MM.1S (cell line): Measurements from ENCODE around the gene FHIT.

Source experiments
- DNase-seq: peaks from one replicate; pipeline ENCODE4 v3.0.0-alpha.2; 2015
- H2AFZ ChIP-seq: fragments of 300-600 bp; sonication (generic); 2 replicates; pipeline ENCODE4 v1.6.0; 2016; ENCODE audit warnings: antibody characterized with exemption, low read length
- H3F3A ChIP-seq: fragments of 300-600 bp; sonication (generic); 2 replicates; pipeline ENCODE4 v1.6.1; 2016; ENCODE audit warnings: mild to moderate bottlenecking, antibody characterized with exemption, low read length, moderate library complexity, mixed read lengths; ENCODE audit not compliant: insufficient read depth
- H3K27ac ChIP-seq: fragments of 300-600 bp; sonication (generic); 2 replicates; pipeline ENCODE4 v1.5.1; 2016; ENCODE audit warnings: mild to moderate bottlenecking, low read length
- H3K27me3 ChIP-seq: fragments of 300-600 bp; sonication (generic); replicated peaks from 2 replicates; pipeline ENCODE4 v1.6.0; 2016; ENCODE audit warnings: low read length; ENCODE audit not compliant: insufficient read depth
- H3K36me3 ChIP-seq: fragments of 300-600 bp; sonication (generic); replicated peaks from 2 replicates; pipeline ENCODE4 v1.6.1; 2016; ENCODE audit warnings: mild to moderate bottlenecking, low read length, mixed read lengths; ENCODE audit not compliant: insufficient read depth
- H3K4me1 ChIP-seq: fragments of 300-600 bp; sonication (generic); 2 replicates; pipeline ENCODE4 v1.6.1; 2016; ENCODE audit warnings: low read length, mixed read lengths
- H3K4me2 ChIP-seq: fragments of 300-600 bp; sonication (generic); 2 replicates; pipeline ENCODE4 v1.6.0; 2016; ENCODE audit warnings: low read depth, low read length
- H3K4me3 ChIP-seq: fragments of 300-600 bp; sonication (generic); 2 replicates; pipeline ENCODE4 v1.5.1; 2016; ENCODE audit warnings: low read length, mixed read lengths
- H3K79me2 ChIP-seq: fragments of 300-600 bp; sonication (generic); 2 replicates; pipeline ENCODE4 v1.6.1; 2016; ENCODE audit warnings: mixed run types, low read length, mixed read lengths
- H3K9ac ChIP-seq: fragments of 300-600 bp; sonication (generic); 2 replicates; pipeline ENCODE4 v1.6.1; 2016; ENCODE audit warnings: low read length, mixed read lengths
- H3K9me2 ChIP-seq: fragments of 300-600 bp; sonication (generic); replicated peaks from 2 replicates; pipeline ENCODE4 v1.6.1; 2016; ENCODE audit warnings: mild to moderate bottlenecking, low read length, mixed read lengths; ENCODE audit not compliant: insufficient read depth
- H3K9me3 ChIP-seq: fragments of 300-600 bp; sonication (generic); replicated peaks from 2 replicates; pipeline ENCODE4 v1.6.1; 2016; ENCODE audit warnings: mild to moderate bottlenecking, low read length, mixed read lengths; ENCODE audit not compliant: insufficient read depth
- H4K20me1 ChIP-seq: fragments of 300-600 bp; sonication (generic); 2 replicates; pipeline ENCODE4 v1.6.1; 2016; ENCODE audit warnings: mild to moderate bottlenecking, low read length, moderate library complexity, mixed read lengths; ENCODE audit not compliant: insufficient read depth
- EZH2 ChIP-seq: fragments of 300-600 bp; sonication (generic); optimal IDR thresholded peaks from 2 replicates; pipeline ENCODE3; 2017; ENCODE audit warnings: low read depth, mild to moderate bottlenecking, antibody characterized with exemption, low read length, mixed read lengths
- EZH2phosphoT487 ChIP-seq: fragments of 300-600 bp; sonication (generic); IDR thresholded peaks from 2 replicates; pipeline ENCODE4 v1.6.1; 2018; ENCODE audit warnings: antibody characterized with exemption, low read length
- TF ChIP-seq, protein P1 (sequence below): fragments of 300-600 bp; sonication (generic); IDR thresholded peaks from 2 replicates; pipeline ENCODE4 v1.5.1; 2016; ENCODE audit warnings: antibody characterized with exemption, low read length, mixed read lengths

FHIT gene

DNA sequence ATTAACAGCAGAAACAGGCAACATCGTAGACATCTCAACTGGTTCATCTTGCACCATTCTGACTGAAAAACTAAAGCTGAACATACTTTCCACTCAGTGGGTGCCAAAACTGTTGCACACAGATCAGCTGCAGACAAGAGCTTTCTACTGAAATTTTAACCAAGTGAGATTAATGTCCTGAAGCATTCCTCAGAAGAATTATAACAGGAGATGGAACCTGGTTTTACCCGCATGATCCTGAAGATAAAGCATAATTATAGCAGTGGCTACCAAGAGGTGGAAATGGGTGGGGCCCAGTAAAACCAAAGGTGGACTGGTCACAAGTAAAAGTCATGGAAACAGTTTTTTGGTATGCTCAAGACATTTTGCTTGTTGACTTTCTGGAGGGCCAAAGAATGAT, 858.8 kb downstream of the FHIT start:
- H3K9ac ChIP-seq = no peak overlapping the region
- no peaks in the 10 kb centered on the region for H3K9me2 ChIP-seq
- no peak overlapping the region for H2AFZ ChIP-seq
- no peaks in the 10 kb centered on the region for H3F3A ChIP-seq
- H3K27ac ChIP-seq = no peak overlapping the region
- TF ChIP-seq EZH2phosphoT487 (no peak), EZH2 (no peak)
- TF ChIP-seq, protein P1, sequence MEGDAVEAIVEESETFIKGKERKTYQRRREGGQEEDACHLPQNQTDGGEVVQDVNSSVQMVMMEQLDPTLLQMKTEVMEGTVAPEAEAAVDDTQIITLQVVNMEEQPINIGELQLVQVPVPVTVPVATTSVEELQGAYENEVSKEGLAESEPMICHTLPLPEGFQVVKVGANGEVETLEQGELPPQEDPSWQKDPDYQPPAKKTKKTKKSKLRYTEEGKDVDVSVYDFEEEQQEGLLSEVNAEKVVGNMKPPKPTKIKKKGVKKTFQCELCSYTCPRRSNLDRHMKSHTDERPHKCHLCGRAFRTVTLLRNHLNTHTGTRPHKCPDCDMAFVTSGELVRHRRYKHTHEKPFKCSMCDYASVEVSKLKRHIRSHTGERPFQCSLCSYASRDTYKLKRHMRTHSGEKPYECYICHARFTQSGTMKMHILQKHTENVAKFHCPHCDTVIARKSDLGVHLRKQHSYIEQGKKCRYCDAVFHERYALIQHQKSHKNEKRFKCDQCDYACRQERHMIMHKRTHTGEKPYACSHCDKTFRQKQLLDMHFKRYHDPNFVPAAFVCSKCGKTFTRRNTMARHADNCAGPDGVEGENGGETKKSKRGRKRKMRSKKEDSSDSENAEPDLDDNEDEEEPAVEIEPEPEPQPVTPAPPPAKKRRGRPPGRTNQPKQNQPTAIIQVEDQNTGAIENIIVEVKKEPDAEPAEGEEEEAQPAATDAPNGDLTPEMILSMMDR = no peak
- no peak for DNase-seq
- H3K4me2 ChIP-seq = no peak overlapping the region
- H4K20me1 ChIP-seq = no peaks in the 10 kb centered on the region
- H3K9me3 ChIP-seq = no peaks in the 10 kb centered on the region
- H3K4me1 ChIP-seq = no peaks in the 10 kb centered on the region
- no peak overlapping the region for H3K4me3 ChIP-seq
- no peaks in the 10 kb centered on the region for H3K36me3 ChIP-seq
- H3K27me3 ChIP-seq = no peaks in the 10 kb centered on the region
- H3K79me2 ChIP-seq = no peaks in the 10 kb centered on the region

DNA sequence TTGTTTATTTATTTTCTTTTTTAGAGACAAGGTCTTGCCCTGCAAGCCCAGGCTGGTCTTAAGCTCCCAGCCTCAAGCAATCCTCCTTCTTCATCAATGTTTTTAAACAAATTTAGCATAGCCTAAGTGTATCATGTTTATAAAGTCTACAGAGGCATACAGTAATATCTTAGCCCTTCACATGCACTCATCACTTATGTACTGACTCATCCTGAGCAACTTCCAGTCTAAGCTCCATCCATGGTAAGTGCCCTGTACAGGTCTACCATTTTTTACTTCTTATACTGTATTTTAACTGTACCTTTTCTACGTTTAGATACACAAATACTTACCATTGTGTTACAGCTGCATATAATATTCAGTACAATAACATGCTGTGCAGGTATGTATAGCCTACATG, 860.0 kb downstream of the FHIT start:
- Histone ChIP-seq H3K9me3 (no peaks in the 10 kb centered on the region), H3K4me2 (no peak overlapping the region), H2AFZ (no peak overlapping the region), H3K9ac (no peak overlapping the region), H3K4me1 (no peaks in the 10 kb centered on the region), H3K4me3 (no peak overlapping the region), H3K27me3 (no peaks in the 10 kb centered on the region), H4K20me1 (no peaks in the 10 kb centered on the region), H3K9me2 (no peaks in the 10 kb centered on the region), H3K79me2 (no peaks in the 10 kb centered on the region), H3K36me3 (no peaks in the 10 kb centered on the region), H3F3A (no peaks in the 10 kb centered on the region), H3K27ac (no peak overlapping the region)
- TF ChIP-seq, protein P1 = no peak
- TF ChIP-seq EZH2phosphoT487 = no peak
- no peak for TF ChIP-seq EZH2
- no peak for DNase-seq

DNA sequence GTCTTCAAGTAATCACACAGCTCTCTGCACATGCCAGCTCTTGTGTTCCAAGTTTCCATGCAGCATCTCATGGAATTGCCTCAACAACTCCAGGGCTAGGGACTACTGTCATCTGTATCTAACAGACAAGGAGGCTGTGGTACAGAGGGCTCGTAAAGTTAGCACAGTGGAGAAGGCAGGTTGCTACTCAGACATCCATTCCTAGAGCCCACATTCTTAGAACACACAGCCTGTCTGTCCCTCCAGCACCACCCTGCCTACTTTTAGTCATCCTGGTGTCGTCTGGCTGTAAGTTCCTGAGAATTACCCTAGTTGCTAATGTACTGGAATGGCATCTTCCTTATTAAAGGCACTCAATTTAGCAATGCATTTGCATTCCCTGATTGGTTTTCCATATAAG, 862.5 kb downstream of the FHIT start:
- H3K36me3 ChIP-seq = no peaks in the 10 kb centered on the region
- no peaks in the 10 kb centered on the region for H3K4me1 ChIP-seq
- no peak overlapping the region for H2AFZ ChIP-seq
- no peaks in the 10 kb centered on the region for H3F3A ChIP-seq
- TF ChIP-seq EZH2 (no peak), EZH2phosphoT487 (no peak)
- TF ChIP-seq, protein P1 = no peak
- H3K4me3 ChIP-seq = no peak overlapping the region
- no peaks in the 10 kb centered on the region for H4K20me1 ChIP-seq
- no peaks in the 10 kb centered on the region for H3K9me3 ChIP-seq
- no peaks in the 10 kb centered on the region for H3K9me2 ChIP-seq
- no peaks in the 10 kb centered on the region for H3K79me2 ChIP-seq
- H3K27ac ChIP-seq = no peak overlapping the region
- no peak overlapping the region for H3K9ac ChIP-seq
- no peak for DNase-seq
- H3K4me2 ChIP-seq = no peak overlapping the region
- H3K27me3 ChIP-seq = no peaks in the 10 kb centered on the region
